ENCODE results near the gene CDH22.
A peak's percentile ranks its signal among the peaks of the same experiment; 100 is the strongest.

CDH22 gene

GRCh38 chr20:46308258-46309157 lies at the start of gene CDH22:
Gene CDH22, minus strand, starts transcription at chr20:46308498. Its CDS starts 57,204 bp downstream, at chr20:46251294.
- DNase-seq, result peak; percentile 63

GRCh38 chr20:46357030-46357514 lies 48.8 kb upstream of the CDH22 start:
- no peak for DNase-seq

GRCh38 chr20:46356195-46357029 lies 48.1 kb upstream of the CDH22 start:
- DNase-seq, result no peak

GRCh38 chr20:46355778-46356177 lies 47.5 kb upstream of the CDH22 start:
- no peak for DNase-seq

- no peak for DNase-seq
These were observed 46.8 kb upstream of the CDH22 start for GRCh38 chr20:46354920-46355654.

GRCh38 chr20:46354207-46354555 lies 45.9 kb upstream of the CDH22 start:
- DNase-seq, result no peak

GRCh38 chr20:46353500-46354206 lies 45.4 kb upstream of the CDH22 start:
- no peak for DNase-seq

- DNase-seq, result no peak
These were observed 44.2 kb upstream of the CDH22 start for GRCh38 chr20:46352370-46352938.

GRCh38 chr20:46351357-46352058 lies 43.2 kb upstream of the CDH22 start:
- no peak for DNase-seq

- no peak for DNase-seq
These were observed 42.6 kb upstream of the CDH22 start for GRCh38 chr20:46350986-46351267.

GRCh38 chr20:46350201-46350985 lies 42.1 kb upstream of the CDH22 start:
- DNase-seq, result no peak

- DNase-seq, result no peak
These were observed 41.4 kb upstream of the CDH22 start for GRCh38 chr20:46349742-46350056.

GRCh38 chr20:46349035-46349741 lies 40.9 kb upstream of the CDH22 start:
- DNase-seq, result peak; percentile 79

- no peak for DNase-seq
These were observed 39.8 kb upstream of the CDH22 start for GRCh38 chr20:46347841-46348803.

- DNase-seq, result no peak
These were observed 38.5 kb upstream of the CDH22 start for GRCh38 chr20:46346770-46347169.

GRCh38 chr20:46344488-46345162 lies 36.3 kb upstream of the CDH22 start:
- no peak for DNase-seq

- no peak for DNase-seq
These were observed 35.7 kb upstream of the CDH22 start for GRCh38 chr20:46343975-46344357.

GRCh38 chr20:46343348-46343974 lies 35.2 kb upstream of the CDH22 start:
- DNase-seq, result no peak
